ENCODE data around the gene IDI1.
"Not testable (repeated sequence)": the region's sequence is repeated elsewhere in the genome, so short reads cannot be mapped to it uniquely, and the experiment has no call there.

IDI1 gene

DNA sequence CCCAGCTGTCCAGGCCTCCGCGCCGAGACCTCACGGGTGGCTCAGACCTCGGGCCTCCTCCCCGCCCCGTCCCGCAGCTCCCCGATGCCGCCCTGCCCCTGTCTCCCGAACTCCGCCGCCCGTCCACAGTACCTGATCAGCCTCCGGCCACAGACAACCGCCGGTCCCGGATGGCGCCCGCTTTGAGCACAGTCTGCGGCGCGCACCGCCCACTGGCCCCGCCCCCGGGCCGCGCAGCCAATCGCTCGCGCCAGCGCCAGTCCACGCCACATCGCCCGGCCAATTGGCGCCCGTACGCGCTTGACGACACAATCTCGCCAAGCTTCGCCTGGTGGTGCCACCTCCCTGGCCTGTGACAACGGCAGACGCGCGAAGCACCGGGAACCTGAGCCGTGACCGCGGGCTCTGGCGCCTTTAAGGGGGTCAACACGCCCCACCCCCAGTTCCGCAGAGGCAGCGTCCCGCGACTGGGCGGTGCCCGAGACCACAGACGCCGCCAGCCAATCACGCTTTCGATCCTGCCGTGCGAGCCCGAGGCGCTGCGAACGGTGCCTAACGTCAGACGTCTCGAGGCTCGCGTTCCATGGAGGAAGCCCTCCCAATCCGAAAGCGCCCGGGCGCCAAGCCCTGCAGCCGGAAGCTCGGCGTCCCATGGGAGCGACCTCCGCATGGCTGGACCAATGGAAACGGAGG is at the start of gene IDI1:
TSS of gene IDI1 (minus strand) at position 388 of the 693 bp plus-strand sequence. CDS start at position 272, 116 bp downstream.
- peak; percentile 97 for DNase-seq (ENCODE audit: low spot score)

DNA sequence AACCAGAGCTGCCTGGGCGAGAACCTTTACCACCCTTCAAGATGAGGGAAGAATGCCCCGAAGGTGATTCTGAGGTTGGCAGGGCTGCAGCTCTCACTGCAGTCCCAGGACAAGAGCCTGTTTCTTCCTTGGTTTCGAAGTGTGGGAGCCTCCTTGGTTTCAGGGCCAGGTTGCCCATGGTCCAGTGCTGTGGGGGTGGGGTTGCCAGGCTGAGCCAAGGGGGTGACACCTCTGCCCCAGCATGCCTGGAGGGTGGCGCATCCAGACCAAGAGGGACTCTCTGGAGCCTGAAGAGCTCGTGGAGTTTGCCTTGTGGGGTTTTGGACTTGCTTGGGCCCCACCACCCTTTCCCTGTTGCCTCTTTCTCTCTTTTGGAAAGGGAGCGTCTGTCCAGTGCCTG is 48.5 kb upstream of the IDI1 start:
- DNase-seq (ENCODE audit: low spot score): no peak

GRCh38 chr10:1096287-1096889 is 47.5 kb upstream of the IDI1 start:
- no peak for DNase-seq (ENCODE audit: low spot score)

GRCh38 chr10:1095498-1095897 is 46.6 kb upstream of the IDI1 start:
- no peak for DNase-seq (ENCODE audit: low spot score)

DNA sequence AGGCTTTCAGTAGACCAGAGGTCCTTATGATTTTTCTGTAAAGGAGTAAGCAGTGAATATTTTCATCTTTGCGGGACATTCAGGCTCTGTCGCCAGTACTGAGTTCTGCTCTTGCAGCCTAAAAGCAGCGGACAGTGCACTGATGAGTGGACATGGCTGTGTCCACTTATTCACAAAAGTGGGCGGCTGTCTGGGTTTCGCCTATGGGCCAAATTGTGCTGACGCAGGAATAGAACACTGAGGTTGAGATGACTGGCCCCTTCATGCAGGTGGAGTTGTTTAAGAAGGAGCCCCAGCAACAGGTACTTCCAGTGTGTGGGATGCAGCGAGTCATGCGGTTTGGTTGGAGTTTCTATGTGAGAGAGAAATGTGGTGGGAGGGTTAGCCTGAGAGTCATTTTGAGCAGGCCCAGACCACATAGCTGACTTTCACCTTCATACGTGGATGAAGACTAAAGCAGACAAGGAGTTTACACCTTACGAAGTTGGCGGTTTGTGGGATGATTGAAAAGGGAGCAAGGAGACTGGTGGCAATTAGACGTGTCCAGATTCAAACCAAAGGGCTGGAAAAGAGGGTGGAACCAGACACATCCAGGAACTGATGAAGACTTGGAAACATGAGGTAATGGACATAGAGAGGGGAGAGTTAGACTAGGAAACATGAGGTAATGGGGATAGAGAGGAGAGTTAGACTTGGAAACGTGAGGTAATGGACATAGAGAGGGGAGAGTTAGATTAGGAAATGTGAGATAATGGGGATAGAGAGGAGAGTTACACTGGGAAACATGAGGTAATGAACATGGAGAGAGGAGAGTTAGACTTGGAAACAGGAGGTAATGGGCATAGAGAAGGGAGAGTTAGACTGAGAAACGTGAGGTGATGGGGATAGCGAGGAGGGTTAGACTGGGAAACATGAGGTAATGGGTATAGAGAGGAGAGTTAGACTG is 45.5 kb upstream of the IDI1 start:
- DNase-seq (ENCODE audit: low spot score): no peak

- no peak for DNase-seq (ENCODE audit: low spot score)
Measured at GRCh38 chr10:1093696-1094095, 44.8 kb upstream of the IDI1 start.

DNA sequence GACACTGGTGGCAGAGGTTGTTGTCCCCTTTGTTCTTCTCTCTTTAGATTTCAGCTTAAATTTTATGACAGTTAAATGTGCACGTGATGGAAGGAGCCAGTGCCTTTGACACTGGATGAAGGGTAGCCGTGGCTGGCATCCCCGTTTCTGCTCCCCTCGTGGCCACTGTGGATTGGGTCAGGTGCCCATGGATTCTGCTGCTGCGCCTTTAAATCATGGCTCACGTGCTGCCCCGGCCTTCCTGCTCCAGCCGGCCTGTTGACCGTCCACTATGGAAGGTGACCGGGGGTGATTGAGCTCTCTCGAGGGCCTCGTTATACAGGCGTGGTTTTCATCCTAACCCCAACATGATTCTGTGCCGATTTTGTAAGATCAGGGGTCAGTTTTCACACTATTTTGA is 41.8 kb upstream of the IDI1 start:
- no peak for DNase-seq (ENCODE audit: low spot score)

GRCh38 chr10:1089017-1089689 is 40.2 kb upstream of the IDI1 start:
- no peak for DNase-seq (ENCODE audit: low spot score)

DNA sequence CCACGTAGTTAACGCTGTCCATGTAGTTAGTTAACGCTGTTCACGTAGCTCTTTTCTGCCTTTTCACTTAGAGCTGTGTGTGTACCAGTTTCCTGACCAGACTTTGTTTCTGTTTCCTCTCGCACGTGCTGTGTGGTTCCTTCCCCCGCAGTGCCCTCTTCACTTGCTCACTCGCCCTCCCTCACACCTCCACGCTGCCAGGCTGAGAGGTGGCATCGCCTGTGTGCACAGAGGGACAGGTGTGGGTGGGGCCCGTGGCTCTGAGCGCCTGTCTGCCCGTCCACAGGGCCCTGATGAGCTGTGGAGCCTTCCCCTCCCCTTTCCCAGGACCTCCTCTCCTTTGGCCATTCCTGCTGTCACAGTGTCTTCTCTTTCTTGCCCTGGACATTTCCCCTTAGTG is 37.9 kb upstream of the IDI1 start:
- DNase-seq (ENCODE audit: low spot score): no peak

DNA sequence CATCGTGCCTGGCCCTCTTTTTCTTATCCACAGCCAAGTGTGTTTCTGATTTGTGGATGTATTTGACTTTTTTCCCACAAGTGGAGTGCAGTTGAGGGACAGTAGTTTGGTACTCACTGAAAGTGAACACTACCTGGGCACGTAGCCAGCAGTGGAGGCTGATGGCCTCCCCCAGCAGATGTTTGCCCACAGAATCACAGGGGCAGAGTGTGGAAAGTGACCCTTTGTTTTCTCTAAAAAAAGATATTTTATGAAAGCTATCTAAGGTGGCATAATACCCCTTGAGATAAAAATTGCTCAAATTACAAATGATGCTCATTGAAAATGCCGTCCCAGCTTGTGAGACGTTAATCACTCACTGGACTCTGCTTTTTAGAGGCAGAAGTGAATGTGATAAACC is 36.3 kb upstream of the IDI1 start:
- no peak for DNase-seq (ENCODE audit: low spot score)

DNA sequence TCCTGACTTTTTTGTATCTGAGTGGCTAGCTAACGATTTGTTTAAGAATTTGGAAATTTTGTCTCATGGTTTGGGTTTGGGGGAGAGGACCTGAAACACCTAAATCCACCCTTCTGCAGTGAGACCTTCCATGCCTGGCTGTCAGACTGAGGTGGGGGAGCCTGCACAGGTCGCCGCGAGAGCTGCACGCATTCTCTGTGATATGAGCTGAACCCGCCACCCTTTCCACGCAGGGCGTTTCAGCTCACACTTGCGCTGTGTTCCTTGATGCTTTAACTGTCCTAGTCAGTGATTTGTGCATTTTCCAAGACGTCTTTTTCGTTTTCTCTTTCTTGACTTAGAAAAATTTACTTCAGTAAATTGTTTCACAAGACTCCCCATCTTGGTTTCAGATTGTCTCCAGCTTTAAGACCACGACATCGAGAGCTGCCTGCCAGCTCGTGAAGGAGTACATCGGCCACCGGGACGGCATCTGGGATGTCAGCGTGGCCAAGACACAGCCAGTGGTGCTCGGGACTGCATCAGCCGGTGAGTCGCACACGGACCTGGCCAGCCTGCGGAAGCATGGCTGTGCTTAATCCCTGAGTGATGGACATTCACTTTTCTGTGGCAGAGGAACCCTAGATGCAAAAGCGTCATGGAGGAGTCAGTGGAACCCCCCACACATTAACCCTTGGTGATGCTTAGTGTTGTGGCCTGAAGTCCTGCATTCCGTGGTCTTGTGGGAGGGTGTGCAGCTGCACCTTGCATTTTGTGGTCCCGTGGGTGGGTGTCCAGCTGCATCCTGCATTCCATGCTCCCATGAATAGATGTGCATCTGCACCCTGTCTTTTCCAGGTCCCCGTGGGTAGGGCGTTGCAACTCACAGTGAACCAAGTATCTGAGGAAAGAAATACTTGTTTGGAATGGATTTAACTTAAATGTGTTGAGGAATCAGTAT is 35.4 kb upstream of the IDI1 start:
- DNase-seq (ENCODE audit: low spot score): no peak

DNA sequence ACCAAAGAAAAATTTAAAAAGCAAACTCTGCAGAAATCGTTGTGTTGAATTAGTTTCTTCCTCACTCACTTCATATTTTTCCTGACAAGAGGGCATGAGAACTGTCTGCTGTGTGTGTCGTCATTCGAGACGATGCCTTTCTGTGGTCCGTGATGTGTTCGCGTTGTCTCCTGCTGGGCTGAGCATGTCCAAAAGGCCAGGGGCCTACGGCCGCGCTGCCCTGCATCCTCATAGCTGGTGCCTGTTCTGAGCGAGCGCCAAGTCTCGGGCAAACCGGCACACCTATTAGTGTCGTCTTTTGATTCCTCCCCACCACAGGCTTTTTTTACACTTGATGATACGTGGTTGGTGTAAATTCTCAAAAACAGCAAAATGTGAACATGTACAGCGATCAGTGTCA is 34.7 kb upstream of the IDI1 start:
- no peak for DNase-seq (ENCODE audit: low spot score)

- DNase-seq (ENCODE audit: low spot score): no peak
Measured at GRCh38 chr10:1078668-1079067, 29.7 kb upstream of the IDI1 start.

GRCh38 chr10:1074748-1075308 is 25.9 kb upstream of the IDI1 start:
- no peak for DNase-seq (ENCODE audit: low spot score)

- DNase-seq (ENCODE audit: low spot score): no peak
Measured at GRCh38 chr10:1074052-1074747, 25.3 kb upstream of the IDI1 start.

- no peak for DNase-seq (ENCODE audit: low spot score)
Measured at GRCh38 chr10:1070919-1071318, 22.0 kb upstream of the IDI1 start.

GRCh38 chr10:1068380-1069361 is 19.8 kb upstream of the IDI1 start:
- DNase-seq (ENCODE audit: low spot score): no peak

DNA sequence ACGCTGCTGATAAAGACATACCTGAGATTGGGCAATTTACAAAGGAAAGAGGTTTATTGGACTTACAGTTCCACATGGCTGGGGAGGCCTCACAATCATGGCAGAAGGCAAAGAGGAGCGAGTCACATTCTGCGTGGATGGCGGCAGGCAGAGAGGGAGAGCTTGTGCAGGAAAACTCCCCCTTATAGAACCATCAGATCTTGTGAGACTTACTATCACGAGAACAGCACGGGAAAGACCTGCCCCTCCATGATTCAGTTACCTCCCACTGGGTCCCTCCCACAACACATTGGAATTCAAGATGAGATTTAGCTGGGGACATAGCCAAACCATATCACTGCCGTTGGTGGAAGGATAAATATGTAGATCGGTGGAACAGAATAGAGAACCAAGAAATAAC is 17.8 kb upstream of the IDI1 start:
- DNase-seq (ENCODE audit: low spot score): not testable (repeated sequence)

- no peak for DNase-seq (ENCODE audit: low spot score)
Measured at GRCh38 chr10:1064964-1065247, 16.0 kb upstream of the IDI1 start.
